K562 (cell line): ENCODE data around the gene PIK3R1. TPM values are rescaled to one million over a fixed set of nuclear protein-coding genes. Genes with fewer than 3 reads are reported as not detected.

Experiments used
- ATAC-seq: fragments of 200-7000 bp; cut with Tn5 transposase; 3 replicates; pipeline ENCODE4 v1.9.1; 2020; ENCODE audit warnings: moderate library complexity
- BruUV-seq: library from RNA; stranded (reverse); fragments of 400-500 nt; replicated peaks from 2 replicates; lab custom pipeline; 2021; lab: Mats Ljungman, UMichigan
- CTCF ChIA-PET: fragments of 300-600 bp; formaldehyde crosslinking; extraction: SDS; loops from one replicate; lab custom pipeline; 2021; ENCODE audit warnings: low intra/inter-chr PET ratio; lab: Yijun Ruan, JAX
- POLR2A ChIA-PET: fragments of 300-600, 350-650 bp; sonication (Branson Sonifier 250); formaldehyde crosslinking; extraction: SDS; loops from one replicate; lab custom pipeline; 2021; ENCODE audit warnings: antibody characterized with exemption, inconsistent platforms; lab: Yijun Ruan, JAX
- DNase-seq, 4 experiments: peaks; one replicate each; pipeline versions ENCODE4 v3.0.0 to v3.0.0-alpha.2; 2011 to 2018; ENCODE audit warnings: low spot score in 3 of 4, mixed read lengths in 3 of 4; ENCODE audit errors: extremely low read depth in 1 of 4
- FAIRE-seq: peaks from 2 replicates; lab custom pipeline; 2011; peaks lifted over from hg19 to GRCh38; lab: Jason Lieb, UNC
- H2AFZ ChIP-seq: 2 replicates; pipeline ENCODE4 v1.6.0; 2011; ENCODE audit warnings: low read depth, low read length, control low read depth, inconsistent platforms
- H3K27ac ChIP-seq: fragments of 200-600 bp; 3 replicates; pipeline ENCODE4 v1.8.0; 2011; ENCODE audit warnings: low read depth, mild to moderate bottlenecking, control low read depth, inconsistent platforms, low read length, moderate library complexity, mixed read lengths; ENCODE audit errors: extremely low read depth
- H3K27me3 ChIP-seq, 2 experiments: fragments of 300-600 bp in 1 of 2; 2 replicates in 1 of 2; 3 replicates in 1 of 2; pipeline versions ENCODE4 v1.6.0 to v1.8.0; 2011; ENCODE audit warnings: inconsistent platforms in 2 of 2, low read length in 2 of 2, mild to moderate bottlenecking in 1 of 2, mixed read lengths in 1 of 2, moderate library complexity in 1 of 2; ENCODE audit not compliant: control insufficient read depth in 2 of 2, insufficient read depth in 2 of 2
- H3K36me3 ChIP-seq: fragments of 300-600 bp; 3 replicates; pipeline ENCODE4 v1.8.0; 2011; ENCODE audit warnings: mild to moderate bottlenecking, low read length, inconsistent platforms; ENCODE audit not compliant: control insufficient read depth, insufficient read depth
- H3K4me1 ChIP-seq, 2 experiments: fragments of 200-600 bp in 1 of 2; replicated peaks in 1 of 2; 2 replicates in 1 of 2; 3 replicates in 1 of 2; pipeline versions ENCODE4 v1.5.1 to v1.8.0; 2011; ENCODE audit warnings: inconsistent platforms in 2 of 2, low read length in 2 of 2, mild to moderate bottlenecking in 1 of 2, mixed read lengths in 1 of 2, moderate library complexity in 1 of 2; ENCODE audit not compliant: control insufficient read depth in 2 of 2, insufficient read depth in 2 of 2
- H3K4me2 ChIP-seq: 2 replicates; pipeline ENCODE4 v1.6.1; 2011; ENCODE audit warnings: low read length, control low read depth, inconsistent platforms, mixed read lengths; ENCODE audit not compliant: insufficient read depth
- H3K4me3 ChIP-seq: fragments of 200-600 bp; sonication (generic), shearing (Covaris generic); 2 replicates; pipeline ENCODE4 v1.5.1; 2016; ENCODE audit warnings: control low read depth, inconsistent platforms
- H3K79me2 ChIP-seq: fragments of 200-600 bp; 3 replicates; pipeline ENCODE4 v1.8.0; 2011; ENCODE audit warnings: low read length, inconsistent platforms; ENCODE audit not compliant: control insufficient read depth, insufficient read depth
- H3K9ac ChIP-seq, 2 experiments: 2 replicates each; pipeline versions ENCODE4 v1.6.0 to v1.6.1; 2011; ENCODE audit warnings: low read depth in 2 of 2, low read length in 2 of 2, control low read depth in 1 of 2, inconsistent platforms in 1 of 2, mild to moderate bottlenecking in 1 of 2, mixed read lengths in 1 of 2; ENCODE audit not compliant: insufficient read depth in 1 of 2
- H3K9me1 ChIP-seq: one replicate; pipeline ENCODE4 v1.6.0; 2011; ENCODE audit warnings: inconsistent platforms, mild to moderate bottlenecking, low read length, moderate library complexity; ENCODE audit not compliant: control insufficient read depth, insufficient read depth
- H3K9me3 ChIP-seq: replicated peaks from 2 replicates; pipeline ENCODE4 v1.5.1; 2011; ENCODE audit warnings: low read depth, low read length, inconsistent platforms; ENCODE audit not compliant: control insufficient read depth, insufficient read depth
- H4K20me1 ChIP-seq: replicated peaks from 2 replicates; pipeline ENCODE4 v1.6.1; 2011; ENCODE audit warnings: low read length, inconsistent platforms, mixed read lengths; ENCODE audit not compliant: control insufficient read depth, insufficient read depth
- CREM ChIP-seq: IDR thresholded peaks from 2 replicates; pipeline ENCODE4 v1.6.1; 2014; ENCODE audit warnings: antibody characterized with exemption, low read depth
- CSDE1 ChIP-seq, 2 experiments: fragments of 450-650 bp; IDR thresholded peaks; 2 replicates each; pipeline ENCODE4 v1.6.1; 2016; ENCODE audit warnings: mild to moderate bottlenecking in 1 of 2
- ETV1 ChIP-seq: fragments of 450-650 bp; conservative IDR thresholded peaks from 2 replicates; pipeline ENCODE4 v1.6.1; 2016; ENCODE audit warnings: missing genetic modification characterization, control low read depth, low read depth, missing compliant biosample characterization
- MAZ ChIP-seq, 2 experiments: fragments of 450-650 bp in 1 of 2; sonication (generic) in 1 of 2; formaldehyde crosslinking; IDR thresholded peaks in 1 of 2; conservative IDR thresholded peaks in 1 of 2; 2 replicates each; pipeline versions ENCODE4 v1.4.0 to v1.5.0; 2020; ENCODE audit warnings: mild to moderate bottlenecking in 1 of 2, missing genetic modification reagents in 1 of 2
- NFIX ChIP-seq: fragments of 250-450 bp; sonication (Bioruptor Pico); IDR thresholded peaks from 2 replicates; pipeline ENCODE4 v1.4.0; 2020; ENCODE audit warnings: low read depth, mild to moderate bottlenecking, moderate library complexity
- OTX1 ChIP-seq: fragments of 450-650 bp; formaldehyde crosslinking; IDR thresholded peaks from 2 replicates; pipeline ENCODE4 v1.4.0; 2022; ENCODE audit warnings: mild to moderate bottlenecking
- PHF20 ChIP-seq: fragments of 450-650 bp; IDR thresholded peaks from 2 replicates; pipeline ENCODE4 v1.6.1; 2018; ENCODE audit not compliant: partially characterized antibody
- RB1 ChIP-seq: fragments of 450-650 bp; IDR thresholded peaks from 2 replicates; pipeline ENCODE4 v1.6.1; 2017; ENCODE audit warnings: low read depth, mild to moderate bottlenecking
- RBM22 ChIP-seq: fragments of 200-400 bp; formaldehyde crosslinking; IDR thresholded peaks from 2 replicates; pipeline ENCODE4 v1.6.1; 2018; ENCODE audit warnings: low read length, low read depth; ENCODE audit not compliant: poor library complexity, severe bottlenecking
- WGBS: fragments of 100-300 bp; shearing (Covaris generic); methylation state at CpG from one replicate; pipeline ENCODE4 v1.1.6; 2016; ENCODE audit warnings: low coverage, mixed read lengths; ENCODE audit not compliant: insufficient coverage; ENCODE audit errors: missing lambda C conversion rate; 5-methylcytosine and 5-hydroxymethylcytosine counted together
- in situ Hi-C: fragments of 300-500 bp; cut with MboI; formaldehyde crosslinking; loops from 4 replicates; pipeline ENCODE4 v1.15.0; 2018; ENCODE audit warnings: inconsistent platforms, mixed read lengths
- intact Hi-C: fragments of 100-400 bp; cut with micrococcal nuclease; formaldehyde crosslinking; loops from 2 replicates; pipeline ENCODE4 v1.14.2; 2022
- polyA plus RNA-seq, 8 experiments: library from polyadenylated mRNA; depleted of rRNA in 4 of 8; stranded (reverse) in 5 of 8; unstranded in 3 of 8; fragments of >200 nt; fragmentation: Nextera tagmentation in 2 of 8; fragmentation: Illumina TruSeq in 1 of 8; extraction: Ambion mirVana in 2 of 8; extraction: Trizol in 1 of 8; gene quantifications; 2 replicates each; pipeline versions ENCODE4 v1.2.1 to v1.2.3, GENCODE V29; 2011 to 2014; ENCODE audit warnings: inconsistent platforms in 1 of 8, missing spikeins in 1 of 8
- total RNA-seq, 7 experiments: library from RNA; depleted of rRNA in 6 of 7; stranded (reverse); fragments of >200 nt in 6 of 7; fragmentation: Illumina TruSeq in 2 of 7; extraction: Trizol in 2 of 7; gene quantifications; 2 replicates each; pipeline versions ENCODE4 v1.2.1 to v1.2.3, GENCODE V29; 2011 to 2021; ENCODE audit warnings: low replicate concordance in 1 of 7

PIK3R1 gene
- total and polyA plus RNA-seq, 9 of the 15 experiments (the other 6 are each of a cell fraction or from before 2014, with no cell fraction given) = 1.1 to 9.7 (median 4.8) TPM

DNA sequence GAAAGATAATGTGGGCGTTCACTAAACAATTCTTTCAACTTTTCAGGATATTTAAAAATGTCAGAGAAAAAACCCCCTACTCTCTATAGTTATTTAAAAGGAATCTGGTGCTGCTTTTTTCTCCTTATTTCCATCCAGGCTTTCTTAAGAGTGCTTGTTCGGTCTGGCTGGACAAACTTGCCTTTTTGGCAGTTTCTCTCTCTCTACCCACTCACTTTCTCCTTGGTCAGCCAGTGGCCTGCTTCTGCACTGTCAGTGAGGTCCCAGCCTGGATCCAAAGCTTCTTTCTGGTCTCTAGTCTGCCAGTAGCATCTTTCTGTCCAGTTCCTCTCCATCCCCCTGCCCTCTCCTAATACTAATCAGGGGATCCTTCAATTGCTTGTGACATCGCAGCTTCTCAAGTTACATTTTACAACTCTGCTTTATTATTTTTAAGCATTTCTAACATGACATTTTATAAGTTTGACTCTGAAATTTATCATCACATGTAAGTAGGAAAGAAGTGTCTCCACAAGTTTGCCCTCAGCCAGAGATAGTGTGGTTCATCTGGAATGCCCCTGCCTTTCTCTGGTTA is 50.4 kb downstream of the PIK3R1 start:
- H3K27ac ChIP-seq = no peak overlapping the region
- H3K4me2 ChIP-seq = no peak overlapping the region
- ATAC-seq (no peak), DNase-seq (no peak), FAIRE-seq (no peak)
- no peaks in the 10 kb centered on the region for H4K20me1 ChIP-seq
- H3K9me3 ChIP-seq = no peaks in the 10 kb centered on the region
- WGBS = 27% methylated on average over 3 of the region's 3 CpGs
- no peaks in the 10 kb centered on the region; a peak in 1 of 5 replicates for H3K27me3 ChIP-seq
- H2AFZ ChIP-seq = no peak overlapping the region
- H3K79me2 ChIP-seq = no peaks in the 10 kb centered on the region
- intact Hi-C loops = no loop called here
- ChIA-PET POLR2A (no interaction called here), CTCF (no interaction called here)
- H3K9me1 ChIP-seq = no peaks in the 10 kb centered on the region
- no peak overlapping the region for H3K9ac ChIP-seq
- in situ Hi-C loops = no loop called here
- TF ChIP-seq PHF20 = no peak
- no peak for TF ChIP-seq OTX1
- TF ChIP-seq RB1 = no peak
- no peak for TF ChIP-seq CSDE1 (IDR thresholded peaks at IDR 0.05)
- TF ChIP-seq CREM = no peak
- TF ChIP-seq NFIX = no peak
- no peak for TF ChIP-seq RBM22
- TF ChIP-seq ETV1 (tag) = no peak
- no peak for TF ChIP-seq MAZ (CRISPR knock-in tag; conservative IDR thresholded peaks at IDR 0.05 in 1 of 2, IDR thresholded peaks at IDR 0.05 in 1 of 2)
- no peaks in the 10 kb centered on the region for H3K36me3 ChIP-seq
- BruUV-seq = no TSS peak
- no peaks in the 10 kb centered on the region; a peak in 1 of 5 replicates for H3K4me1 ChIP-seq
- no peak overlapping the region for H3K4me3 ChIP-seq
